Colon (tissue), 2 donors: Measurements from ENCODE around the gene HIRA.
"Not testable (repeated sequence)": the region's sequence is repeated elsewhere in the genome, so short reads cannot be mapped to it uniquely, and the experiment has no call there.

ENCODE experiments used
- FAIRE-seq: peaks from 2 replicates; lab custom pipeline; 2012; peaks lifted over from hg19 to GRCh38; lab: Jason Lieb, UNC
- donor health status: control.
- donor health status: control.

HIRA gene

GRCh38 chr22:19443544-19444211, 12.1 kb upstream of the HIRA start:
- FAIRE-seq, result no peak

- no peak for FAIRE-seq
Measured at GRCh38 chr22:19442166-19442565, 10.6 kb upstream of the HIRA start.

- FAIRE-seq, result no peak
Measured at GRCh38 chr22:19440411-19441195, 9.1 kb upstream of the HIRA start.

GRCh38 chr22:19438298-19438697, 6.8 kb upstream of the HIRA start:
- FAIRE-seq, result no peak

- FAIRE-seq, result not testable (repeated sequence)
Measured at GRCh38 chr22:19436444-19437161, 5.1 kb upstream of the HIRA start.

GRCh38 chr22:19434829-19435580, 3.5 kb upstream of the HIRA start:
- no peak for FAIRE-seq

- no peak for FAIRE-seq
Measured at GRCh38 chr22:19434401-19434800, 2.9 kb upstream of the HIRA start.

- no peak for FAIRE-seq
Measured at GRCh38 chr22:19432133-19432851, 759 bp upstream of the HIRA start, which contains the start of gene MRPL40. TSS of gene MRPL40 (plus strand) at chr22:19432545. CDS start at chr22:19432555, 10 bp downstream.

GRCh38 chr22:19430890-19431541, 517 bp downstream of the HIRA start:
- no peak for FAIRE-seq

GRCh38 chr22:19429950-19430889, 1.3 kb downstream of the HIRA start:
- FAIRE-seq, result no peak

- no peak for FAIRE-seq
Measured at GRCh38 chr22:19424186-19424500, 7.4 kb downstream of the HIRA start.

GRCh38 chr22:19422440-19423301, 8.9 kb downstream of the HIRA start:
- FAIRE-seq, result no peak

GRCh38 chr22:19420321-19420720, 11.2 kb downstream of the HIRA start:
- FAIRE-seq, result no peak

GRCh38 chr22:19419464-19420178, 11.9 kb downstream of the HIRA start:
- no peak for FAIRE-seq

GRCh38 chr22:19419086-19419463, 12.5 kb downstream of the HIRA start:
- FAIRE-seq, result no peak

- FAIRE-seq, result no peak
Measured at GRCh38 chr22:19412923-19413322, 18.6 kb downstream of the HIRA start.

- no peak for FAIRE-seq
Measured at GRCh38 chr22:19412478-19412877, 19.1 kb downstream of the HIRA start.

GRCh38 chr22:19411690-19412045, 19.9 kb downstream of the HIRA start:
- FAIRE-seq, result no peak
